Measurements from ENCODE around the gene FTH1. TPM values are rescaled to one million over a fixed set of nuclear protein-coding genes. Genes with fewer than 3 reads are reported as not detected.

The FTH1 gene
- total and polyA plus RNA-seq, 4 donors: 592 to 4,630 (median 2,175) TPM

- TF ChIP-seq MAX (IDR thresholded peaks at IDR 0.05) (peak; percentile 78), TAF1 (conservative IDR thresholded peaks at IDR 0.05) (peak; percentile 92), ATF3 (IDR thresholded peaks at IDR 0.05) (no peak), JUND (IDR thresholded peaks at IDR 0.05) (peak in 1 of 2 donors; percentile 71), NR2F2 (IDR thresholded peaks at IDR 0.05) (peak; percentile 84), ZBTB33 (IDR thresholded peaks at IDR 0.05) (peak; percentile 74), FOXA2 (IDR thresholded peaks at IDR 0.05) (peak; percentile 49)
These were observed 4.0 kb upstream of the FTH1 start (continued) for GRCh38 chr11:61971248-61972111.

GRCh38 chr11:61969838-61970662 lies 2.6 kb upstream of the FTH1 start:
- no peak overlapping the region for H3K4me3 ChIP-seq (ENCODE audit: low read depth in 1 of 3, low read length in 3 of 3)
- no peaks in the 10 kb centered on the region for H3K9me3 ChIP-seq (ENCODE audit: control insufficient read depth in 4 of 4, low read length in 3 of 4)
- 88% methylated on average over 2 of the region's 2 CpGs for WGBS
- DNase-seq (ENCODE audit: low spot score): no peak
- peaks cover 0 to 6% (median 3%) of the 10 kb centered on the region in 4 donors for H3K36me3 ChIP-seq (ENCODE audit: control insufficient read depth in 4 of 4, insufficient read depth in 3 of 4, low read depth in 1 of 4, low read length in 3 of 4)
- peak overlapping the region in 1 of 2 donors; percentile 18 for H3K9ac ChIP-seq (ENCODE audit: low read depth in 1 of 2, low read length in 2 of 2)
- H3K27me3 ChIP-seq (ENCODE audit: control insufficient read depth in 4 of 4, insufficient read depth in 4 of 4, low read length in 3 of 4): no peaks in the 10 kb centered on the region
- H3K4me1 ChIP-seq (ENCODE audit: control insufficient read depth in 4 of 4, insufficient read depth in 4 of 4, low read length in 3 of 4): peaks cover 25 to 60% (median 34%) of the 10 kb centered on the region in 4 donors
- peak overlapping the region; percentile 89 to 92 for H3K27ac ChIP-seq (ENCODE audit: low read depth in 1 of 2, low read length in 2 of 2)
- TF ChIP-seq MAX (IDR thresholded peaks at IDR 0.05): no peak
- no peak for TF ChIP-seq FOXA1 (IDR thresholded peaks at IDR 0.05)
- peak; percentile 13 for TF ChIP-seq YY1 (IDR thresholded peaks at IDR 0.05)
- TF ChIP-seq REST (IDR thresholded peaks at IDR 0.05): no peak
- TF ChIP-seq FOXA2 (IDR thresholded peaks at IDR 0.05): no peak
- TF ChIP-seq ATF3 (IDR thresholded peaks at IDR 0.05): no peak
- TF ChIP-seq JUND (IDR thresholded peaks at IDR 0.05): peak; percentile 66 to 68
- TF ChIP-seq TAF1 (conservative IDR thresholded peaks at IDR 0.05): no peak
- no peak for TF ChIP-seq SP1 (IDR thresholded peaks at IDR 0.05)
- TF ChIP-seq HNF4A (conservative IDR thresholded peaks at IDR 0.05): no peak
- TF ChIP-seq GABPA (IDR thresholded peaks at IDR 0.05 in 1 of 2, conservative IDR thresholded peaks at IDR 0.05 in 1 of 2): no peak
- TF ChIP-seq CTCF (IDR thresholded peaks at IDR 0.05; ENCODE audit: low read depth, low read length, missing input control): no peak
